Neural progenitor cell (in vitro differentiated cells): ENCODE data around the gene ARHGAP23.

Experiments used
- EZH2 ChIP-seq: fragments of 200-600 bp; sonication (generic); IDR thresholded peaks from 2 replicates; pipeline ENCODE4 v1.6.1; 2017; ENCODE audit warnings: antibody characterized with exemption, mild to moderate bottlenecking, moderate library complexity
- EZH2phosphoT487 ChIP-seq: fragments of 200-600 bp; sonication (generic); IDR thresholded peaks from 2 replicates; pipeline ENCODE4 v1.6.1; 2017; ENCODE audit warnings: antibody characterized with exemption
- TF ChIP-seq, protein P1 (sequence below): fragments of 200-600 bp; sonication (generic); IDR thresholded peaks from 2 replicates; pipeline ENCODE4 v1.5.1; 2017; ENCODE audit warnings: antibody characterized with exemption, mild to moderate bottlenecking

GRCh38 chr17:38440614-38441397 lies 12.5 kb downstream of the ARHGAP23 start:
- TF ChIP-seq, protein P1, sequence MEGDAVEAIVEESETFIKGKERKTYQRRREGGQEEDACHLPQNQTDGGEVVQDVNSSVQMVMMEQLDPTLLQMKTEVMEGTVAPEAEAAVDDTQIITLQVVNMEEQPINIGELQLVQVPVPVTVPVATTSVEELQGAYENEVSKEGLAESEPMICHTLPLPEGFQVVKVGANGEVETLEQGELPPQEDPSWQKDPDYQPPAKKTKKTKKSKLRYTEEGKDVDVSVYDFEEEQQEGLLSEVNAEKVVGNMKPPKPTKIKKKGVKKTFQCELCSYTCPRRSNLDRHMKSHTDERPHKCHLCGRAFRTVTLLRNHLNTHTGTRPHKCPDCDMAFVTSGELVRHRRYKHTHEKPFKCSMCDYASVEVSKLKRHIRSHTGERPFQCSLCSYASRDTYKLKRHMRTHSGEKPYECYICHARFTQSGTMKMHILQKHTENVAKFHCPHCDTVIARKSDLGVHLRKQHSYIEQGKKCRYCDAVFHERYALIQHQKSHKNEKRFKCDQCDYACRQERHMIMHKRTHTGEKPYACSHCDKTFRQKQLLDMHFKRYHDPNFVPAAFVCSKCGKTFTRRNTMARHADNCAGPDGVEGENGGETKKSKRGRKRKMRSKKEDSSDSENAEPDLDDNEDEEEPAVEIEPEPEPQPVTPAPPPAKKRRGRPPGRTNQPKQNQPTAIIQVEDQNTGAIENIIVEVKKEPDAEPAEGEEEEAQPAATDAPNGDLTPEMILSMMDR, result no peak
- TF ChIP-seq EZH2 (no peak), EZH2phosphoT487 (no peak)
